K562 (cell line): ENCODE data around the gene ASPRV1. TPM values are rescaled to one million over a fixed set of nuclear protein-coding genes. Genes with fewer than 3 reads are reported as not detected.

Experiments
- AFF4 ChIP-seq: sonication (generic); formaldehyde crosslinking; IDR thresholded peaks from 2 replicates; pipeline ENCODE4 v1.8.0; 2023; ENCODE audit warnings: mild to moderate bottlenecking, missing genetic modification reagents
- ATF3 ChIP-seq, 2 experiments: fragments of 450-650 bp in 1 of 2; sonication (generic) in 1 of 2; formaldehyde crosslinking in 1 of 2; IDR thresholded peaks in 1 of 2; conservative IDR thresholded peaks in 1 of 2; 2 replicates each; pipeline versions ENCODE4 v1.6.1 to v1.8.1; 2016 to 2023; ENCODE audit warnings: mild to moderate bottlenecking in 2 of 2, moderate library complexity in 2 of 2, inconsistent platforms in 1 of 2, missing genetic modification reagents in 1 of 2
- CEBPG ChIP-seq, 3 experiments: fragments of 200-800 bp in 1 of 3; sonication (Bioruptor generic) in 1 of 3; sonication (generic) in 1 of 3; formaldehyde crosslinking in 1 of 3; IDR thresholded peaks in 2 of 3; conservative IDR thresholded peaks in 1 of 3; 2 replicates each; pipeline versions ENCODE4 v1.6.1 to v1.8.0; 2016 to 2022; ENCODE audit warnings: missing compliant biosample characterization in 2 of 3, missing genetic modification characterization in 2 of 3, mild to moderate bottlenecking in 1 of 3, missing genetic modification reagents in 1 of 3
- DMBX1 ChIP-seq: fragments of 250-450 bp; sonication (Bioruptor Pico); IDR thresholded peaks from 2 replicates; pipeline ENCODE4 v1.8.0; 2022; ENCODE audit warnings: inconsistent platforms, mild to moderate bottlenecking, moderate library complexity, borderline replicate concordance
- ELK1 ChIP-seq: sonication (generic); formaldehyde crosslinking; IDR thresholded peaks from 2 replicates; pipeline ENCODE4 v1.8.1; 2022; ENCODE audit warnings: missing genetic modification reagents
- FOSL1 ChIP-seq: fragments of 200-800 bp; sonication (Bioruptor generic); conservative IDR thresholded peaks from 2 replicates; pipeline ENCODE4 v1.6.1; 2016; ENCODE audit warnings: missing genetic modification characterization, missing compliant biosample characterization
- HINFP ChIP-seq: fragments of 450-650 bp; conservative IDR thresholded peaks from 2 replicates; pipeline ENCODE4 v1.6.1; 2016; ENCODE audit warnings: missing genetic modification characterization, low read depth, mild to moderate bottlenecking, control low read depth, missing compliant biosample characterization
- LARP7 ChIP-seq: fragments of 450-650 bp; IDR thresholded peaks from 2 replicates; pipeline ENCODE4 v1.6.1; 2016
- NFATC3 ChIP-seq: fragments of 450-650 bp; IDR thresholded peaks from 2 replicates; pipeline ENCODE4 v1.6.1; 2017; ENCODE audit warnings: mild to moderate bottlenecking
- RBBP5 ChIP-seq: fragments of 200-600 bp; sonication (generic); IDR thresholded peaks from 2 replicates; pipeline ENCODE4 v1.6.1; 2012; ENCODE audit warnings: borderline replicate concordance, mild to moderate bottlenecking, low read length, control low read depth, inconsistent platforms; ENCODE audit not compliant: insufficient read depth, poor library complexity, severe bottlenecking
- SAFB ChIP-seq: fragments of 200-400 bp; formaldehyde crosslinking; IDR thresholded peaks from 2 replicates; pipeline ENCODE4 v1.6.1; 2017; ENCODE audit warnings: low read depth, low read length, borderline replicate concordance
- SP1 ChIP-seq: sonication (generic); formaldehyde crosslinking; IDR thresholded peaks from 2 replicates; pipeline ENCODE4 v1.8.1; 2022; ENCODE audit warnings: mild to moderate bottlenecking, missing genetic modification reagents
- TCF15 ChIP-seq: fragments of 250-450 bp; sonication (Bioruptor Pico); IDR thresholded peaks from 2 replicates; pipeline ENCODE4 v1.8.0; 2022; ENCODE audit warnings: moderate library complexity, mild to moderate bottlenecking, inconsistent platforms
- ZBTB7A ChIP-seq: IDR thresholded peaks from 2 replicates; pipeline ENCODE4 v1.6.1; 2011; ENCODE audit warnings: low read depth, mild to moderate bottlenecking, low read length, moderate library complexity, borderline replicate concordance; ENCODE audit not compliant: control insufficient read depth
- polyA plus RNA-seq, 8 experiments: library from polyadenylated mRNA; depleted of rRNA in 4 of 8; stranded (reverse) in 5 of 8; unstranded in 3 of 8; fragments of >200 nt; fragmentation: Nextera tagmentation in 2 of 8; fragmentation: Illumina TruSeq in 1 of 8; extraction: Ambion mirVana in 2 of 8; extraction: Trizol in 1 of 8; gene quantifications; 2 replicates each; pipeline versions ENCODE4 v1.2.1 to v1.2.3, GENCODE V29; 2011 to 2014; ENCODE audit warnings: inconsistent platforms in 1 of 8, missing spikeins in 1 of 8
- total RNA-seq, 7 experiments: library from RNA; depleted of rRNA in 6 of 7; stranded (reverse); fragments of >200 nt in 6 of 7; fragmentation: Illumina TruSeq in 2 of 7; extraction: Trizol in 2 of 7; gene quantifications; 2 replicates each; pipeline versions ENCODE4 v1.2.1 to v1.2.3, GENCODE V29; 2011 to 2021; ENCODE audit warnings: low replicate concordance in 1 of 7

The ASPRV1 gene
- total and polyA plus RNA-seq, 9 of the 15 experiments (the other 6 are each of a cell fraction or from before 2014, with no cell fraction given) = 0.17 to 0.72 (median 0.47) TPM; not detected in 1

- no peak for TF ChIP-seq TCF15 (CRISPR knock-in tag)
- peak; percentile 60; the same call in 1 of the 2 replicates for TF ChIP-seq LARP7
- no peak for TF ChIP-seq SAFB
- TF ChIP-seq AFF4 (CRISPR knock-in tag) = no peak
- no peak for TF ChIP-seq ZBTB7A
- TF ChIP-seq SP1 = no peak
- TF ChIP-seq NFATC3 = no peak
- TF ChIP-seq ATF3 (IDR thresholded peaks at IDR 0.05) = peak; percentile 93
- TF ChIP-seq ATF3 (CRISPR knock-in tag; conservative IDR thresholded peaks at IDR 0.05) = peak; percentile 67
- no peak for TF ChIP-seq DMBX1 (CRISPR knock-in tag)
- peak; percentile 96 for TF ChIP-seq FOSL1 (tag)
- no peak for TF ChIP-seq ELK1
- no peak for TF ChIP-seq HINFP (tag)
- TF ChIP-seq RBBP5 = no peak
- no peak for TF ChIP-seq CEBPG (CRISPR knock-in tag; IDR thresholded peaks at IDR 0.05)
- TF ChIP-seq CEBPG (tag; conservative IDR thresholded peaks at IDR 0.05 in 1 of 2, IDR thresholded peaks at IDR 0.05 in 1 of 2) = no peak
Measured at GRCh38 chr2:69997015-69997830, 35.8 kb upstream of the ASPRV1 start (continued).
